ENCODE data around the gene ZNF407. TPM values are rescaled to one million over a fixed set of nuclear protein-coding genes. Genes with fewer than 3 reads are reported as not detected.

Gene ZNF407
- total and polyA plus RNA-seq, 2 donors from 2014 or later, result 2.5 to 17.8 TPM

GRCh38 chr18:75072672-75073371 lies 475.2 kb downstream of the ZNF407 start:
- H3K9me3 ChIP-seq (ENCODE audit: control insufficient read depth in 2 of 3, insufficient read depth in 1 of 3, low read length in 3 of 3), result peaks cover 0 to 1% (median under 1%) of the 10 kb centered on the region in 3 donors
- no peak overlapping the region for H3K9ac ChIP-seq (ENCODE audit: low read length in 3 of 3)
- TF ChIP-seq CTCF (IDR thresholded peaks at IDR 0.05; ENCODE audit: borderline replicate concordance, extremely low read depth, insufficient read depth), result no peak
- no peak overlapping the region for H3K27ac ChIP-seq (ENCODE audit: low read depth in 2 of 2, low read length in 2 of 2)
- intact Hi-C loops (cut with DNase I), result no loop called here
- H3K36me3 ChIP-seq (ENCODE audit: control insufficient read depth in 2 of 3, insufficient read depth in 3 of 3, low read length in 3 of 3), result no peaks in the 10 kb centered on the region
- DNase-seq, result peak in 3 of 5 donors; percentile 7 to 61 (median 29)
- no peak overlapping the region for H3K4me3 ChIP-seq (ENCODE audit: low read length in 3 of 3)
- H3K4me1 ChIP-seq (ENCODE audit: control insufficient read depth in 2 of 3, insufficient read depth in 2 of 3, low read depth in 1 of 3, low read length in 3 of 3), result no peaks in the 10 kb centered on the region
- no peak for FAIRE-seq
- no peaks in the 10 kb centered on the region for H3K27me3 ChIP-seq (ENCODE audit: control insufficient read depth, insufficient read depth, low read length)

- peak in 3 of 5 donors; percentile 4 to 48 (median 11) for DNase-seq
- intact Hi-C loops (cut with DNase I), result no loop called here
- no peaks in the 10 kb centered on the region for H3K4me1 ChIP-seq (ENCODE audit: control insufficient read depth in 2 of 3, insufficient read depth in 2 of 3, low read depth in 1 of 3, low read length in 3 of 3)
- H3K9me3 ChIP-seq (ENCODE audit: control insufficient read depth in 2 of 3, insufficient read depth in 1 of 3, low read length in 3 of 3), result peaks cover 0 to 6% (median 5%) of the 10 kb centered on the region in 3 donors
- FAIRE-seq, result no peak
- no peak overlapping the region for H3K9ac ChIP-seq (ENCODE audit: low read length in 3 of 3)
- no peaks in the 10 kb centered on the region for H3K27me3 ChIP-seq (ENCODE audit: control insufficient read depth, insufficient read depth, low read length)
- no peak overlapping the region for H3K27ac ChIP-seq (ENCODE audit: low read depth in 2 of 2, low read length in 2 of 2)
- no peaks in the 10 kb centered on the region for H3K36me3 ChIP-seq (ENCODE audit: control insufficient read depth in 2 of 3, insufficient read depth in 3 of 3, low read length in 3 of 3)
- H3K4me3 ChIP-seq (ENCODE audit: low read length in 3 of 3), result no peak overlapping the region
- TF ChIP-seq CTCF (IDR thresholded peaks at IDR 0.05; ENCODE audit: borderline replicate concordance, extremely low read depth, insufficient read depth), result no peak
Observed at GRCh38 chr18:75073654-75074053, 476.0 kb downstream of the ZNF407 start.

- Histone ChIP-seq H3K9ac (ENCODE audit: low read length in 3 of 3) (no peak overlapping the region), H3K36me3 (ENCODE audit: control insufficient read depth in 2 of 3, insufficient read depth in 3 of 3, low read length in 3 of 3) (no peaks in the 10 kb centered on the region), H3K9me3 (ENCODE audit: control insufficient read depth in 2 of 3, insufficient read depth in 1 of 3, low read length in 3 of 3) (peaks cover 0 to 6% (median 5%) of the 10 kb centered on the region in 3 donors), H3K27ac (ENCODE audit: low read depth in 2 of 2, low read length in 2 of 2) (no peak overlapping the region), H3K4me1 (ENCODE audit: control insufficient read depth in 2 of 3, insufficient read depth in 2 of 3, low read depth in 1 of 3, low read length in 3 of 3) (no peaks in the 10 kb centered on the region), H3K4me3 (ENCODE audit: low read length in 3 of 3) (no peak overlapping the region), H3K27me3 (ENCODE audit: control insufficient read depth, insufficient read depth, low read length) (no peaks in the 10 kb centered on the region)
- intact Hi-C loops (cut with DNase I), result no loop called here
- DNase-seq (peak in 2 of 5 donors; percentile 22 to 52), FAIRE-seq (no peak)
- no peak for TF ChIP-seq CTCF (IDR thresholded peaks at IDR 0.05; ENCODE audit: borderline replicate concordance, extremely low read depth, insufficient read depth)
Observed at GRCh38 chr18:75074196-75075015, 476.7 kb downstream of the ZNF407 start.
